ENCODE results near the gene MS4A5.

The MS4A5 gene

DNA sequence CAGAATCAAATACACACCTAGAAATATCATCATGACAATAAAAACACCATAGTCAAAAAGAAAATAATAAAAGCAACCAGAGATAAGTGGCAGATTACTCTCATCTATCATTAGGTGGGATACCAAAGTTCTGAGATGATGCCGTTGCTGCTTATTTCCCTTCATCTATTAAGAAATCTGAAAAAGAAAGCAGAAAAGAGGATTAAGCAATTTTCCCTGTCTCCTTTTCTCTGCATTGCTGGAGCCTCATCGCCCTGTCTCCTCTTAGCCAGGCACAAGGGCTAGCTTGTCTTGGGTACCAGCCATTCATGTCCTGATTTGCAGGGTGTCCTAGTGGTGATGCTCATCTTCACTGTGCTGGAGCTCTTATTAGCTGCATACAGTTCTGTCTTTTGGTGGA, 37.0 kb upstream of the MS4A5 start:
- Histone ChIP-seq H3K9ac (ENCODE audit: low read length) (no peak overlapping the region), H3K4me1 (ENCODE audit: low read length) (no peaks in the 10 kb centered on the region), H2AFZ (ENCODE audit: low read length) (no peak overlapping the region), H3F3A (ENCODE audit: insufficient read depth, low read length) (no peaks in the 10 kb centered on the region), H3K27ac (ENCODE audit: low read length) (no peak overlapping the region), H3K79me2 (ENCODE audit: low read length) (no peaks in the 10 kb centered on the region), H3K27me3 (replicated peaks; ENCODE audit: insufficient read depth, low read length) (no peaks in the 10 kb centered on the region), H3K9me3 (replicated peaks; ENCODE audit: insufficient read depth, low read length) (no peaks in the 10 kb centered on the region), H3K36me3 (replicated peaks; ENCODE audit: insufficient read depth, low read length) (no peaks in the 10 kb centered on the region), H3K4me2 (ENCODE audit: low read depth, low read length) (no peak overlapping the region), H4K20me1 (ENCODE audit: insufficient read depth, low read length) (no peaks in the 10 kb centered on the region), H3K4me3 (ENCODE audit: low read length) (no peak overlapping the region), H3K9me2 (replicated peaks; ENCODE audit: insufficient read depth, low read length) (no peaks in the 10 kb centered on the region)
- no peak for DNase-seq
- no peak for TF ChIP-seq EZH2phosphoT487 (IDR thresholded peaks at IDR 0.05; ENCODE audit: low read length)
- TF ChIP-seq, protein P1, sequence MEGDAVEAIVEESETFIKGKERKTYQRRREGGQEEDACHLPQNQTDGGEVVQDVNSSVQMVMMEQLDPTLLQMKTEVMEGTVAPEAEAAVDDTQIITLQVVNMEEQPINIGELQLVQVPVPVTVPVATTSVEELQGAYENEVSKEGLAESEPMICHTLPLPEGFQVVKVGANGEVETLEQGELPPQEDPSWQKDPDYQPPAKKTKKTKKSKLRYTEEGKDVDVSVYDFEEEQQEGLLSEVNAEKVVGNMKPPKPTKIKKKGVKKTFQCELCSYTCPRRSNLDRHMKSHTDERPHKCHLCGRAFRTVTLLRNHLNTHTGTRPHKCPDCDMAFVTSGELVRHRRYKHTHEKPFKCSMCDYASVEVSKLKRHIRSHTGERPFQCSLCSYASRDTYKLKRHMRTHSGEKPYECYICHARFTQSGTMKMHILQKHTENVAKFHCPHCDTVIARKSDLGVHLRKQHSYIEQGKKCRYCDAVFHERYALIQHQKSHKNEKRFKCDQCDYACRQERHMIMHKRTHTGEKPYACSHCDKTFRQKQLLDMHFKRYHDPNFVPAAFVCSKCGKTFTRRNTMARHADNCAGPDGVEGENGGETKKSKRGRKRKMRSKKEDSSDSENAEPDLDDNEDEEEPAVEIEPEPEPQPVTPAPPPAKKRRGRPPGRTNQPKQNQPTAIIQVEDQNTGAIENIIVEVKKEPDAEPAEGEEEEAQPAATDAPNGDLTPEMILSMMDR (IDR thresholded peaks at IDR 0.05; ENCODE audit: low read length), result no peak
- no peak for TF ChIP-seq EZH2 (optimal IDR thresholded peaks at IDR 0.05; ENCODE audit: low read depth, low read length)

DNA sequence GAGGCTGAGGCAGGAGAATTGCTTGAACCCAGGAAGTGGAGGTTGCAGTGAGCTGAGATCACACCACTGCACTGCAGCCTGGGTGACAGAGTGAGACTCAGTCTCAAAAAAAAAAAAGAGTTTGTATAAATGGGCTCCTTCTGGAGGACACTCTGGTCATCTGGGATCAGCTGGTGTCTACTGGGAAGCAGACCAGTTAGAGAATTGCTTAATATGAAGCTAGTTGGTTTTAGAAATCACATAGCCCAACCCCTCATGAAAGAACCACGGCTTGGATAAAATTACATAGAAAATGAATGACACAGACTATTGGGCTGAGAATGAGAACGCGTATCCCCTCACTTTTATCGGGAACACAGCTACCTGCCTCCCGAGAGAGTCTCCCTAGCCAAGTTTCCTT, 36.4 kb upstream of the MS4A5 start:
- no peak for DNase-seq
- H3K4me2 ChIP-seq (ENCODE audit: low read depth, low read length), result no peak overlapping the region
- TF ChIP-seq EZH2 (optimal IDR thresholded peaks at IDR 0.05; ENCODE audit: low read depth, low read length), result no peak
- TF ChIP-seq, protein P1 (IDR thresholded peaks at IDR 0.05; ENCODE audit: low read length), result no peak
- TF ChIP-seq EZH2phosphoT487 (IDR thresholded peaks at IDR 0.05; ENCODE audit: low read length), result no peak
- no peaks in the 10 kb centered on the region for H3K9me2 ChIP-seq (replicated peaks; ENCODE audit: insufficient read depth, low read length)
- no peaks in the 10 kb centered on the region for H3K36me3 ChIP-seq (replicated peaks; ENCODE audit: insufficient read depth, low read length)
- no peaks in the 10 kb centered on the region for H3K27me3 ChIP-seq (replicated peaks; ENCODE audit: insufficient read depth, low read length)
- no peaks in the 10 kb centered on the region for H4K20me1 ChIP-seq (ENCODE audit: insufficient read depth, low read length)
- no peaks in the 10 kb centered on the region for H3K4me1 ChIP-seq (ENCODE audit: low read length)
- no peaks in the 10 kb centered on the region for H3K79me2 ChIP-seq (ENCODE audit: low read length)
- H3K4me3 ChIP-seq (ENCODE audit: low read length), result no peak overlapping the region
- no peaks in the 10 kb centered on the region for H3K9me3 ChIP-seq (replicated peaks; ENCODE audit: insufficient read depth, low read length)
- H3K27ac ChIP-seq (ENCODE audit: low read length), result no peak overlapping the region
- no peaks in the 10 kb centered on the region for H3F3A ChIP-seq (ENCODE audit: insufficient read depth, low read length)
- no peak overlapping the region for H3K9ac ChIP-seq (ENCODE audit: low read length)
- no peak overlapping the region for H2AFZ ChIP-seq (ENCODE audit: low read length)

DNA sequence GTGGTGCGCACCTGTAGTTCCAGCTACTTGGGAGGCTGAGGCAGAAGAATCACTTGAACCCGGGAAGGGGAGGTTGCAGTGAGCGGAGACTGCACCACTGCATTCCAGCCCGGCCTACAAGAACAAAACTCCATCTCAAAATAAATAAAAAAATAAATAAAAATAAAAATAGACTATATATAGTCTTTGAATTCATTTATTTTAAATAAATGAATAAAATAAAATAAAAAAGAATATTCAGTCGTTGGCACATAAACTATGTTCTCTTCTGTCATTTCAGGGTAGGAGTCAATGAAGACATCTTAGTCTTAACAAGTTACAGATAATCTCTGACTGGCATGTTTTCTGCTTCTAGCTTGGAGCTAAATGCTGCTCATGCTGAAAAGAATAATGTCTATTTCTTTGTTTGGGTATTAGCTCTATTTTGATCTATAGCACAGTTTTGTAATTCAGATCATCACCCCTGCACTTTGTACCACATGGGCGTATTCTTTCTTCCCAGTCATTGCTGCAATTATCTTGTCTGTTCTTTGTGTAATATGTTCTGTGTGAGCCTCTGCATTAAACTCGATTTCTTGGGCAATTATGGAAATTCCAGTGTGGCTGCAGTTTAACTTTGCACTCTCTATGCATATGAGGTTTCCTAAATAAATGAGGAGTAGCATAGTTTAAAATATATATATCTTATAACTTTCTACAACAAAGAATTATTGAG, 34.5 kb upstream of the MS4A5 start:
- Histone ChIP-seq H3K4me2 (ENCODE audit: low read depth, low read length) (no peak overlapping the region), H4K20me1 (ENCODE audit: insufficient read depth, low read length) (no peaks in the 10 kb centered on the region)
- DNase-seq, result no peak

More for the DNA sequence above, 34.5 kb upstream of the MS4A5 start:
- H3K9me3 ChIP-seq (replicated peaks; ENCODE audit: insufficient read depth, low read length), result no peaks in the 10 kb centered on the region
- no peaks in the 10 kb centered on the region for H3K79me2 ChIP-seq (ENCODE audit: low read length)
- H3F3A ChIP-seq (ENCODE audit: insufficient read depth, low read length), result no peaks in the 10 kb centered on the region
- H3K27me3 ChIP-seq (replicated peaks; ENCODE audit: insufficient read depth, low read length), result no peaks in the 10 kb centered on the region
- H2AFZ ChIP-seq (ENCODE audit: low read length), result no peak overlapping the region
- no peak overlapping the region for H3K9ac ChIP-seq (ENCODE audit: low read length)
- no peak overlapping the region for H3K4me3 ChIP-seq (ENCODE audit: low read length)
- no peak overlapping the region for H3K27ac ChIP-seq (ENCODE audit: low read length)
- H3K36me3 ChIP-seq (replicated peaks; ENCODE audit: insufficient read depth, low read length), result no peaks in the 10 kb centered on the region
- no peak for TF ChIP-seq EZH2 (optimal IDR thresholded peaks at IDR 0.05; ENCODE audit: low read depth, low read length)
- TF ChIP-seq, protein P1 (IDR thresholded peaks at IDR 0.05; ENCODE audit: low read length), result no peak
- TF ChIP-seq EZH2phosphoT487 (IDR thresholded peaks at IDR 0.05; ENCODE audit: low read length), result no peak
- H3K4me1 ChIP-seq (ENCODE audit: low read length), result no peaks in the 10 kb centered on the region
- no peaks in the 10 kb centered on the region for H3K9me2 ChIP-seq (replicated peaks; ENCODE audit: insufficient read depth, low read length)

Data from MM.1S (cell line).